ENCODE measurements around the gene NCBP3.

- no peak for TF ChIP-seq CTCF (IDR thresholded peaks at IDR 0.05)
- TF ChIP-seq POLR2A (IDR thresholded peaks at IDR 0.05): no peak
Measured at GRCh38 chr17:3755335-3756030, 90.6 kb downstream of the NCBP3 start.
